HepG2 (cell line): Measurements from ENCODE around the gene USP35. TPM values are rescaled to one million over a fixed set of nuclear protein-coding genes. Genes with fewer than 3 reads are reported as not detected.

Experiments
- BORCS8-MEF2B ChIP-seq: sonication (generic); formaldehyde crosslinking; IDR thresholded peaks from 2 replicates; pipeline ENCODE4 v1.8.0; 2022; ENCODE audit warnings: mild to moderate bottlenecking, missing genetic modification reagents
- CEBPB ChIP-seq: IDR thresholded peaks from 2 replicates; pipeline ENCODE4 v1.6.1; 2011; ENCODE audit warnings: low read depth, low read length, improper control_type of control experiment, borderline replicate concordance
- DRAP1 ChIP-seq: IDR thresholded peaks from 2 replicates; pipeline ENCODE4 v1.6.1; 2016; ENCODE audit warnings: missing genetic modification reagents, missing compliant biosample characterization
- GABPB1 ChIP-seq: IDR thresholded peaks from 2 replicates; pipeline ENCODE4 v1.6.1; 2016; ENCODE audit warnings: mild to moderate bottlenecking, missing genetic modification reagents, moderate library complexity, missing compliant biosample characterization
- HMGXB4 ChIP-seq, 2 experiments: sonication (generic) in 1 of 2; formaldehyde crosslinking in 1 of 2; IDR thresholded peaks; 2 replicates each; pipeline versions ENCODE4 v1.4.0 to v1.6.1; 2018 to 2020; ENCODE audit warnings: missing genetic modification reagents in 2 of 2, borderline replicate concordance in 1 of 2, low read depth in 1 of 2, mild to moderate bottlenecking in 1 of 2, missing biosample characterization in 1 of 2
- HNF1A ChIP-seq, 2 experiments: sonication (generic) in 1 of 2; formaldehyde crosslinking in 1 of 2; IDR thresholded peaks; 2 replicates each; pipeline versions ENCODE4 v1.4.0 to v1.6.1; 2016 to 2020; ENCODE audit warnings: borderline replicate concordance in 1 of 2, low read depth in 1 of 2, mild to moderate bottlenecking in 1 of 2, missing genetic modification reagents in 1 of 2
- ISX ChIP-seq: sonication (generic); formaldehyde crosslinking; conservative IDR thresholded peaks from 2 replicates; pipeline ENCODE4 v1.5.0; 2020; ENCODE audit warnings: missing genetic modification reagents
- MXD1 ChIP-seq: sonication (generic); formaldehyde crosslinking; IDR thresholded peaks from 2 replicates; pipeline ENCODE4 v1.4.0; 2020; ENCODE audit warnings: mild to moderate bottlenecking, missing genetic modification reagents
- NFIC ChIP-seq: IDR thresholded peaks from 2 replicates; pipeline ENCODE4 v1.6.1; 2012; ENCODE audit warnings: mild to moderate bottlenecking, low read length, inconsistent platforms
- PHB2 ChIP-seq: fragments of 450-650 bp; IDR thresholded peaks from 2 replicates; pipeline ENCODE4 v1.6.1; 2018; ENCODE audit not compliant: partially characterized antibody
- POLR2AphosphoS2 ChIP-seq: IDR thresholded peaks from 2 replicates; pipeline ENCODE4 v1.6.1; 2011; ENCODE audit warnings: low read depth, low read length, improper control_type of control experiment
- SP2 ChIP-seq: sonication (generic); formaldehyde crosslinking; IDR thresholded peaks from 2 replicates; pipeline ENCODE4 v1.5.1; 2020; ENCODE audit warnings: mild to moderate bottlenecking, missing genetic modification reagents
- YY1 ChIP-seq: IDR thresholded peaks from 2 replicates; pipeline ENCODE4 v1.6.1; 2011; ENCODE audit warnings: low read length, low read depth, moderate library complexity, mild to moderate bottlenecking; ENCODE audit not compliant: insufficient read depth, insufficient replicate concordance
- ZNF121 ChIP-seq: sonication (generic); formaldehyde crosslinking; IDR thresholded peaks from 2 replicates; pipeline ENCODE4 v1.5.0; 2020; ENCODE audit warnings: mild to moderate bottlenecking, missing genetic modification reagents
- ZNF292 ChIP-seq: sonication (generic); formaldehyde crosslinking; IDR thresholded peaks from 2 replicates; pipeline ENCODE4 v1.8.1; 2022; ENCODE audit warnings: mild to moderate bottlenecking, low read depth, missing genetic modification reagents, borderline replicate concordance
- ZNF3 ChIP-seq: IDR thresholded peaks from 2 replicates; pipeline ENCODE4 v1.7.0; 2017; ENCODE audit warnings: inconsistent platforms
- ZNF335 ChIP-seq: sonication (generic); formaldehyde crosslinking; IDR thresholded peaks from 2 replicates; pipeline ENCODE4 v1.4.0; 2020; ENCODE audit warnings: missing genetic modification reagents
- ZNF33B ChIP-seq: sonication (generic); formaldehyde crosslinking; IDR thresholded peaks from 2 replicates; pipeline ENCODE4 v1.5.1; 2020; ENCODE audit warnings: mild to moderate bottlenecking, missing genetic modification reagents
- ZNF44 ChIP-seq: sonication (generic); formaldehyde crosslinking; IDR thresholded peaks from 2 replicates; pipeline ENCODE4 v1.5.1; 2020; ENCODE audit warnings: mild to moderate bottlenecking, missing genetic modification reagents
- ZNF556 ChIP-seq: sonication (generic); formaldehyde crosslinking; IDR thresholded peaks from 2 replicates; pipeline ENCODE4 v1.4.0; 2020; ENCODE audit warnings: mild to moderate bottlenecking, missing genetic modification reagents, borderline replicate concordance
- ZNF709 ChIP-seq: sonication (generic); formaldehyde crosslinking; IDR thresholded peaks from 2 replicates; pipeline ENCODE4 v1.5.0; 2020; ENCODE audit warnings: mild to moderate bottlenecking, missing genetic modification reagents
- ZNF792 ChIP-seq: IDR thresholded peaks from 2 replicates; pipeline ENCODE4 v1.6.1; 2016
- ZSCAN9 ChIP-seq: IDR thresholded peaks from 2 replicates; pipeline ENCODE4 v1.6.1; 2016; ENCODE audit warnings: borderline replicate concordance
- polyA plus RNA-seq, 8 experiments: library from polyadenylated mRNA; depleted of rRNA in 3 of 8; stranded (reverse) in 7 of 8; unstranded in 1 of 8; fragments of >200 nt; fragmentation: Illumina TruSeq in 4 of 8; extraction: Trizol in 4 of 8; gene quantifications; 2 replicates each; pipeline versions ENCODE4 v1.2.1 to v1.2.3, GENCODE V29; 2011 to 2016; ENCODE audit warnings: low read depth in 4 of 8, missing spikeins in 1 of 8, mixed read lengths in 1 of 8; ENCODE audit not compliant: insufficient read depth in 1 of 8
- total RNA-seq, 5 experiments: library from RNA; depleted of rRNA; stranded (reverse); fragments of >200 nt; fragmentation: Illumina TruSeq; extraction: Trizol; gene quantifications; 2 replicates each; pipeline ENCODE4 v1.2.3, GENCODE V29; 2016; ENCODE audit warnings: low read depth in 1 of 5

Gene USP35
- total and polyA plus RNA-seq, 2 of the 13 experiments (the other 11 are each of a cell fraction or from before 2014, with no cell fraction given), result 4.6 to 7.7 TPM

- TF ChIP-seq HMGXB4 (CRISPR knock-in tag; IDR thresholded peaks at IDR 0.05; ENCODE audit: borderline replicate concordance in 1 of 2, low read depth in 1 of 2), result peak; percentile 22 to 85; a peak in 3 of 4 replicates
- peak; percentile 36; the same call in 1 of the 2 replicates for TF ChIP-seq ZNF335
- TF ChIP-seq ZNF792 (CRISPR knock-in tag), result peak; percentile 77
- TF ChIP-seq ZNF44 (CRISPR knock-in tag), result peak; percentile 84; the same call in 1 of the 2 replicates
- peak; percentile 59; the same call in 1 of the 2 replicates for TF ChIP-seq MXD1 (CRISPR knock-in tag)
- TF ChIP-seq ZNF33B (CRISPR knock-in tag), result 0 out of 2 replicates have a peak, but pooled peaks have one; percentile 81
- no peak for TF ChIP-seq ISX (CRISPR knock-in tag)
- peak; percentile 50 for TF ChIP-seq SP2 (CRISPR knock-in tag)
- peak; percentile 51; the same call in 1 of the 2 replicates for TF ChIP-seq ZNF709
- TF ChIP-seq ZNF121 (CRISPR knock-in tag), result peak; percentile 51
- peak; percentile 85 for TF ChIP-seq DRAP1 (CRISPR knock-in tag)
- 0 out of 2 replicates have a peak, but pooled peaks have one; percentile 9 for TF ChIP-seq CEBPB
- no peak for TF ChIP-seq ZNF292 (CRISPR knock-in tag)
- TF ChIP-seq BORCS8-MEF2B (CRISPR knock-in tag), result no peak
- no peak for TF ChIP-seq POLR2AphosphoS2
- no peak for TF ChIP-seq PHB2
- peak; percentile 31 for TF ChIP-seq YY1
- TF ChIP-seq HNF1A (IDR thresholded peaks at IDR 0.05; ENCODE audit: low read depth), result no peak
- TF ChIP-seq HNF1A (CRISPR knock-in tag; IDR thresholded peaks at IDR 0.05; ENCODE audit: borderline replicate concordance), result peak; percentile 78
- TF ChIP-seq ZSCAN9 (CRISPR knock-in tag), result 0 out of 2 replicates have a peak, but pooled peaks have one; percentile 29
- peak; percentile 83; the same call in 1 of the 2 replicates for TF ChIP-seq ZNF556 (CRISPR knock-in tag)
- no peak for TF ChIP-seq NFIC
- peak; percentile 92 for TF ChIP-seq GABPB1
- TF ChIP-seq ZNF3 (CRISPR knock-in tag), result peak; percentile 76
Observed at GRCh38 chr11:78188286-78189173, at the start of gene USP35, which contains the start of gene KCTD21 (continued).
